ENCODE measurements around the gene VPS37C. TPM values are rescaled to one million over a fixed set of nuclear protein-coding genes. Genes with fewer than 3 reads are reported as not detected.
"Not testable (repeated sequence)": the region's sequence is repeated elsewhere in the genome, so short reads cannot be mapped to it uniquely, and the experiment has no call there.

VPS37C gene
- total RNA-seq, 1 experiment from 2014 or later, result 23.4 TPM

DNA sequence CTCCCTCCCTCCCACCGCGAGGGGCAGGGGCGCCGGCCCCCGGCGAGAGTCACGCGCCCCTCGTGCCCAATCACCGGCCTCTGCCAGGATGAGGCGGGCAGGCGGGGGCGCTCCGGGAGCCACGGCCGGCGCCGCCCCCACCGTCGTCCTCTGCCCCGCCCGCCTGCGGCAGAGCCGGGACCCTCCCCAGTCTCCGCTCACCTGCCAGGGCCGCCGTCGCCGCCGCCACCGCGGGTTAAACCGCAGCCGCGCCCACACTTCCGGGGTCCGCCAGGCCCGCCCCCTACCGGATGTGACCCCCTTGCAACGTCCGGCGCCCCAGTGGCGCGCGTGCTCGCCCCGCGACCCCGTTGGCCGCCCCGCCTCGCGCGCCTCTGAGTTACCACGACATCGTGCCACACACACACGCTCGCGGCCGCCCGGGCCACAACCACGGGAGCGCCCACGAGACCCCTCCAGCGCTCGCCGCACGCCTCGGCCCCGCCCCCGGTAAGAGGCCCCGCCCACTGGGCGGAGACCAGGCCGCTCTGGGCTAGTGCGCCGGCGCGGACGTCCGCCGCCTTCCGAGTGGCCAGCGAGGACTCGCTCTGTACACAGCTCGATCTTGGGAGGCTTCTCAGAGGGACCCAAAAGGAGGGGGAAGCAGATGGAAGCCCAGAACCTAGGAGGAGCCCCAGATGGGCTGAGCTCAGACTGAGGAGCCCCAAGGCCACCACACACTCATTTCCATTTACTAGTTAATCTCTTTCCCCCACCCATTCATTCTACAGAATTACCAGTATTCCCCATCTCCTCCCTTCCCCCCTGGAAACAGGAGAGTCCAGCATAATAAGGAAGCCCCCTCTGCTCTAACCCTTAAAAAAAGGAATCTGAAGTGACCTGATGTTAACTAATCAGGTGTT lies at the start of gene VPS37C (continued):
- TF ChIP-seq NFYB (CRISPR knock-in tag; conservative IDR thresholded peaks at IDR 0.05; ENCODE audit: low read depth), result peak; percentile 86

DNA sequence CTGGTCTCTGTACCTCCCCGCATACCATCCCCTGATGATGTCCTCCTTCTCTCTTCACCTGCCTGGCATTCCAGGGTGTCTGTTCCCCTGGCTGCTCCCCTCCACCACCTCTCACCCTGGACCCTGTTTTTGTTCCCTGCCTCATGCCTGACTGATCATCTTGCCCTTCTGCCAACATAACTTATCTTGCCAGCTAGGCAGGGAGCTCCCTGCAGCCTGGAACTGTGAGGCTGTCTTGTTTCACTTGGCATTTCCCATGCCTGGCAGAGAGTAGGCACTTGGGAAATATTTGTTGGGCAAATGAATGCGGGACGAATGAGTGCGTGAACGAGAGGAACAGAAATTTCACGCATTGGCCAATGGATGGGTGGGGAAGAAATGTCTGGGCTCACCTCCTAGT lies 49.4 kb upstream of the VPS37C start:
- POLR2A ChIA-PET; DNase-seq (ENCODE audit: low spot score); H3K27me3 Mint-ChIP-seq (ENCODE audit: low read depth); CTCF ChIA-PET; ATAC-seq; H3K4me3 Mint-ChIP-seq; H3K27ac Mint-ChIP-seq; H3K4me1 Mint-ChIP-seq; H3K36me3 Mint-ChIP-seq; H3K9me3 Mint-ChIP-seq: not testable (repeated sequence)

DNA sequence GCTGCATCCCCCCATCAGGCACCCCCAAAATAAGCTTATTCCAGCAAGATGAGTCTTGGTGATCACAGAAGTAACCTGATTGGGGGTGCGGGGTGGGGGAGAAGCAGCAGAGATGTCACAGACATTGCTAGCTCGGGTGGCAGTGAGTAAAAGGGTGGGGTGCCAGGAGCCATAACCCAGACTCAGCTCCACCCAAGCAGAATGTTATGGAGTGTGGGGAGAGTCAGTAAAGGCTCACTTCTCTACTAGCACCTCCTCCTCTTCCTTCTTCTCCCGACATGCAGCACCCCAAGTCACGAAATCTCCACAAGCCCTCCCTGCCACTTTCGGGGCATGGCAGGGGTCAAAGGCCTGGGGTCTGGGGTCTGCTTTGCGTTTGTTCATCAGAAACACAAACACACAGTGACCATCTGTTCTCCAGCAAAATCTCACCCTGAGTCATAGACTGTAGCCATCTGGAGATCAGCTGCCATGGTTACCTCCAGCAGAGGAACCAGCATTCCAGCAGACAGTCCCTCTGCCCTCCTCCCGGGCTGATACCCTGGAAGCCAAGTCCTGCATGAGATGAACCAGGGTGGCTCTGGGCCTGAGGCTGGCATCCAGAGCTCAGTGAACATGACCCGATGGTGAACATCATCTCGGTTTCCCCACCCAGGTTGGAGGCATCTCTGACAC lies 46.5 kb upstream of the VPS37C start:
- POLR2A ChIA-PET; CTCF ChIA-PET; H3K9me3 Mint-ChIP-seq; H3K36me3 Mint-ChIP-seq; H3K27ac Mint-ChIP-seq; H3K4me3 Mint-ChIP-seq; ATAC-seq; H3K4me1 Mint-ChIP-seq; DNase-seq (ENCODE audit: low spot score); H3K27me3 Mint-ChIP-seq (ENCODE audit: low read depth): not testable (repeated sequence)

- ATAC-seq, result peak; percentile 12; the same call in 1 of the 2 replicates
- H3K27me3 Mint-ChIP-seq (ENCODE audit: low read depth); H3K4me1 Mint-ChIP-seq; H3K27ac Mint-ChIP-seq; H3K36me3 Mint-ChIP-seq; POLR2A ChIA-PET; DNase-seq (ENCODE audit: low spot score); CTCF ChIA-PET; H3K9me3 Mint-ChIP-seq; H3K4me3 Mint-ChIP-seq: not testable (repeated sequence)
Observed at GRCh38 chr11:61204502-61205059, 43.4 kb upstream of the VPS37C start.

DNA sequence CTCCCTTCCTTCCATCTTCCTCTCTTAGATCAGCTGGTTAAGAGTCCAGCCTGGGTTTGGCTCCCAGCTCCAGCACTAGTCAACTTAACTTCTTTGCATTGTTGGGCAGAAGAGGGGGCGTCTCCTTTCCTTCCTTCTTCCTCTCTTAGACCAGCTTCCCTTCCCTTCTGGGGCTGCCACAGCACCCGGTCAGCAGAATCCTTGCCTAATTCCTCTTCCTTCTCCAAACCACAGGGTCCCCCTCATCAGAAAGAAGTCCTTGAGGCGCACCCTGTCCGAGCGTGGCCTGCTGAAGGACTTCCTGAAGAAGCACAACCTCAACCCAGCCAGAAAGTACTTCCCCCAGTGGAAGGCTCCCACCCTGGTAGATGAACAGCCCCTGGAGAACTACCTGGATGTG lies 42.6 kb upstream of the VPS37C start:
- POLR2A ChIA-PET, result interaction anchor here (0.7 kb wide), 1 partner anchor 214 kb away, joined by 3 read pairs; no protein-coding TSS in a partner anchor
- ATAC-seq, result not testable (repeated sequence)

DNA sequence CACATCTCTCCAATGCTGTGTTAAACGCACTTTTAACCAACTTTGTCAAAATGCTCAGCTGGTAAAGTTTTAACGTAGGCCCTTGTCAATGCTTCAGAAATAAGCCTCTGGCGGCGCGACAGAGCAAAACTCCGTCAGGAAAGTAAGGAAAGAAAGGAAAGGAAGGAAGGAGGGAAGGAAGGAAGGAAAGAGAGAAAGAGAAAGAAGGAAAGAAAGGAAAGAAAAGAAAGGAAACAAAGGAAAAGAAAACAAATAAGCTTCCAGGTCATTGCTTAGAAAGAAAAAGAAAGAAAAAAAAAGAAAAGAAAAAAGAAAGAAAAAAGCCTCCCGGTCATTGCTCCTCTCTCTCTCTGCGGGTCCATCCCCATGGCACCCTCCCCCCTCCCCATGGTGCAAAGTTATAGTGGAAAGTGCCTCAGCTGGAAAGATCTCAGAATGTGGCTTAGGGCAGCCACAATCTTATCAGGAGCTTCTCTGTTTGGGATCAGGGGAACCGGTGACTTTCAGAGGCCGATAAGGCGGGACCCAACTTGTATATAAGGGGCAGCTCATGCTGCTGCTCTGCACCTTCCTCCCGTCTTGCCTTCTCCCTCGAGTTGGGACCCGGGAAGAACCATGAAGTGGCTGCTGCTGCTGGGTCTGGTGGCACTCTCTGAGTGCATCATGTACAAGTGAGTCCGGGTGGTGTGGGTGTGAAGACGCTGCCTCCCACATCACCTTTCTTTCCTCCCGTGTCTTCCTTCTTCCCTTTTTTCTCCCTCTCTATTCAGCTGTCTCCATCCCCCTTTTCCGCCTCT lies 41.9 kb upstream of the VPS37C start, which contains the start of gene PGA3:
PGA3 (plus strand) TSS at position 566 of the 797 bp plus-strand sequence; CDS start at position 616, 50 bp downstream.
- not testable (repeated sequence) for H3K4me3 Mint-ChIP-seq; H3K27ac Mint-ChIP-seq; H3K4me1 Mint-ChIP-seq; H3K27me3 Mint-ChIP-seq (ENCODE audit: low read depth); DNase-seq (ENCODE audit: low spot score); ATAC-seq; H3K36me3 Mint-ChIP-seq
- POLR2A ChIA-PET, result interaction anchor here (0.7 kb wide), 1 partner anchor 214 kb away, joined by 3 read pairs; no protein-coding TSS in a partner anchor
- peaks cover 19% of the 10 kb centered on the region for H3K9me3 Mint-ChIP-seq
- CTCF ChIA-PET, result interaction anchor here (0.6 kb wide), 1 partner anchor 9 kb away, joined by 3 read pairs; no protein-coding TSS in a partner anchor

More for the DNA sequence above, 42.6 kb upstream of the VPS37C start:
- DNase-seq (ENCODE audit: low spot score); H3K27ac Mint-ChIP-seq; H3K27me3 Mint-ChIP-seq (ENCODE audit: low read depth); CTCF ChIA-PET; H3K4me3 Mint-ChIP-seq; H3K4me1 Mint-ChIP-seq; H3K36me3 Mint-ChIP-seq: not testable (repeated sequence)
- H3K9me3 Mint-ChIP-seq, result peaks cover 13% of the 10 kb centered on the region

DNA sequence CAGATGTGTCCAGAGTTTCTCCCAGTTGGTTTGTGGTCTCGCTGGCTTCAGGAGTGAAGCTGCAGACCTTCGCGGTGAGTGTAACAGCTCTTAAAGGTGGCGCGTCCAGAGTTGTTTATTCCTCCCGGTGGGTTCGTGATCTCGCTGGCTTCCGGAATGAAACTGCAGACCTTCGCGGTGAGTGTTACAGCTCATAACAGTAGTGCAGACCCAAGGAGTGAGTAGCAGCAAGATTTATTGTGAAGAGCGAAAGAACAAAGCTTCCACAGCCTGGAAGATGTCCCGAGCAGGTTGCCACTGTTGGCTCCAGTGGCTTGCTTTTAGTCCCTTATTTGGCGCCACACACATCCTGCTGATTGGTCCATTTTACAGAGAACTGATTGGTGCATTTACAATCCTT lies 40.2 kb upstream of the VPS37C start:
- no peak for TF ChIP-seq ZNF396 (CRISPR knock-in tag; IDR thresholded peaks at IDR 0.05; ENCODE audit: borderline replicate concordance)
- no peak for TF ChIP-seq CBFB (CRISPR knock-in tag; IDR thresholded peaks at IDR 0.05; ENCODE audit: low read depth)
- no peak for TF ChIP-seq FOXK1 (CRISPR knock-in tag; IDR thresholded peaks at IDR 0.05)
- TF ChIP-seq SP1 (CRISPR knock-in tag; conservative IDR thresholded peaks at IDR 0.05), result no peak
- TF ChIP-seq NFATC4 (CRISPR knock-in tag; IDR thresholded peaks at IDR 0.05), result no peak
- TF ChIP-seq HMGA2 (CRISPR knock-in tag; IDR thresholded peaks at IDR 0.05), result no peak
- TF ChIP-seq FOXP1 (CRISPR knock-in tag; IDR thresholded peaks at IDR 0.05; ENCODE audit: borderline replicate concordance), result no peak
- no peak for TF ChIP-seq GABPB1 (CRISPR knock-in tag; IDR thresholded peaks at IDR 0.05)
- no peak for TF ChIP-seq USF2 (CRISPR knock-in tag; IDR thresholded peaks at IDR 0.05)
- TF ChIP-seq ZNF121 (CRISPR knock-in tag; IDR thresholded peaks at IDR 0.05), result no peak
- TF ChIP-seq, protein P1, sequence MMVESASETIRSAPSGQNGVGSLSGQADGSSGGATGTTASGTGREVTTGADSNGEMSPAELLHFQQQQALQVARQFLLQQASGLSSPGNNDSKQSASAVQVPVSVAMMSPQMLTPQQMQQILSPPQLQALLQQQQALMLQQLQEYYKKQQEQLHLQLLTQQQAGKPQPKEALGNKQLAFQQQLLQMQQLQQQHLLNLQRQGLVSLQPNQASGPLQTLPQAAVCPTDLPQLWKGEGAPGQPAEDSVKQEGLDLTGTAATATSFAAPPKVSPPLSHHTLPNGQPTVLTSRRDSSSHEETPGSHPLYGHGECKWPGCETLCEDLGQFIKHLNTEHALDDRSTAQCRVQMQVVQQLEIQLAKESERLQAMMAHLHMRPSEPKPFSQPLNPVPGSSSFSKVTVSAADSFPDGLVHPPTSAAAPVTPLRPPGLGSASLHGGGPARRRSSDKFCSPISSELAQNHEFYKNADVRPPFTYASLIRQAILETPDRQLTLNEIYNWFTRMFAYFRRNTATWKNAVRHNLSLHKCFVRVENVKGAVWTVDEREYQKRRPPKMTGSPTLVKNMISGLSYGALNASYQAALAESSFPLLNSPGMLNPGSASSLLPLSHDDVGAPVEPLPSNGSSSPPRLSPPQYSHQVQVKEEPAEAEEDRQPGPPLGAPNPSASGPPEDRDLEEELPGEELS (CRISPR knock-in tag; IDR thresholded peaks at IDR 0.05), result no peak
- TF ChIP-seq SMAD3 (CRISPR knock-in tag; IDR thresholded peaks at IDR 0.05; ENCODE audit: borderline replicate concordance), result no peak
- no peak for TF ChIP-seq ZNF317 (CRISPR knock-in tag; IDR thresholded peaks at IDR 0.05; ENCODE audit: borderline replicate concordance, low read depth)
- peaks cover 19% of the 10 kb centered on the region for H3K9me3 Mint-ChIP-seq
- no peak overlapping the region for H3K4me3 Mint-ChIP-seq
- peaks cover 8% of the 10 kb centered on the region for H3K4me1 Mint-ChIP-seq
- H3K27me3 Mint-ChIP-seq (ENCODE audit: low read depth), result peaks cover 10% of the 10 kb centered on the region
- DNase-seq (ENCODE audit: low spot score) (no peak), ATAC-seq (no peak)
- CTCF ChIA-PET, result interaction anchor here (0.7 kb wide), 1 partner anchor 135 kb away, joined by 3 read pairs; no protein-coding TSS in a partner anchor
- POLR2A ChIA-PET, result no interaction called here
- H3K36me3 Mint-ChIP-seq, result no peaks in the 10 kb centered on the region
- H3K27ac Mint-ChIP-seq, result no peak overlapping the region
